Smooth muscle cell (in vitro differentiated cells): ENCODE results near the gene PLSCR1. TPM values are rescaled to one million over a fixed set of nuclear protein-coding genes. Genes with fewer than 3 reads are reported as not detected.

Experiments used
- DNase-seq: peaks from one replicate; lab custom pipeline; 2025; ENCODE audit not compliant: unreplicated experiment; lab: John Stamatoyannopoulos, UW
- H2AFZ ChIP-seq: fragments of 200-600 bp; sonication (generic); 2 replicates; pipeline ENCODE4 v1.6.0; 2016; ENCODE audit warnings: antibody characterized with exemption, low read depth, mild to moderate bottlenecking
- H3F3A ChIP-seq: fragments of 200-600 bp; sonication (generic); 2 replicates; pipeline ENCODE4 v1.6.0; 2017; ENCODE audit warnings: antibody characterized with exemption, low read depth
- H3K27ac ChIP-seq: fragments of 200-600 bp; sonication (generic); 2 replicates; pipeline ENCODE4 v1.5.1; 2016; ENCODE audit warnings: low read depth, mild to moderate bottlenecking
- H3K27me3 ChIP-seq: fragments of 200-600 bp; sonication (generic); 2 replicates; pipeline ENCODE4 v1.6.1; 2016; ENCODE audit warnings: low read depth, mild to moderate bottlenecking
- H3K36me3 ChIP-seq: fragments of 200-600 bp; sonication (generic); 2 replicates; pipeline ENCODE4 v1.5.1; 2016; ENCODE audit warnings: low read depth
- H3K4me1 ChIP-seq: fragments of 200-600 bp; sonication (generic); 2 replicates; pipeline ENCODE4 v1.5.1; 2016; ENCODE audit warnings: low read depth
- H3K4me2 ChIP-seq: fragments of 200-600 bp; sonication (generic); 2 replicates; pipeline ENCODE4 v1.6.0; 2016; ENCODE audit warnings: mild to moderate bottlenecking
- H3K4me3 ChIP-seq: fragments of 200-600 bp; sonication (generic); 2 replicates; pipeline ENCODE4 v1.5.1; 2016; ENCODE audit warnings: mild to moderate bottlenecking
- H3K79me2 ChIP-seq: fragments of 200-600 bp; sonication (generic); 2 replicates; pipeline ENCODE4 v1.6.0; 2016; ENCODE audit warnings: low read depth, mild to moderate bottlenecking
- H3K9ac ChIP-seq: fragments of 200-600 bp; sonication (generic); 2 replicates; pipeline ENCODE4 v1.6.0; 2016; ENCODE audit warnings: low read depth
- H3K9me3 ChIP-seq: fragments of 200-600 bp; sonication (generic); replicated peaks from 2 replicates; pipeline ENCODE4 v1.5.1; 2016; ENCODE audit warnings: low read depth
- H4K20me1 ChIP-seq: fragments of 200-600 bp; sonication (generic); 2 replicates; pipeline ENCODE4 v1.6.0; 2016; ENCODE audit warnings: low read depth
- WGBS: methylation state at CpG from one replicate; pipeline ENCODE4 v1.1.7; 2016; ENCODE audit warnings: low lambda C conversion rate; 5-methylcytosine and 5-hydroxymethylcytosine counted together
- polyA plus RNA-seq: library from polyadenylated mRNA; unstranded; fragments of >200 nt; fragmentation: Nextera tagmentation; extraction: Ambion mirVana; gene quantifications from 2 replicates; pipeline ENCODE4 v1.2.1, GENCODE V29; 2016
- total RNA-seq: library from RNA; depleted of rRNA; stranded (reverse); fragments of >200 nt; gene quantifications from 2 replicates; pipeline ENCODE4 v1.2.3, GENCODE V29; 2014
- TF ChIP-seq, protein P1 (sequence below): fragments of 200-600 bp; sonication (generic); IDR thresholded peaks from 2 replicates; pipeline ENCODE4 v1.5.1; 2017; ENCODE audit warnings: borderline replicate concordance, mild to moderate bottlenecking, antibody characterized with exemption; ENCODE audit not compliant: insufficient read depth, poor library complexity, severe bottlenecking

The PLSCR1 gene
- total and polyA plus RNA-seq, 2 experiments from 2014 or later = 21.6 to 36.7 TPM

- H3K27me3 ChIP-seq = no peaks in the 10 kb centered on the region
- H3K4me2 ChIP-seq = no peak overlapping the region
- peaks cover 57% of the 10 kb centered on the region for H3K79me2 ChIP-seq
- no peak for DNase-seq
- WGBS = 79% methylated on average over 1 of the region's 1 CpG
- TF ChIP-seq, protein P1, sequence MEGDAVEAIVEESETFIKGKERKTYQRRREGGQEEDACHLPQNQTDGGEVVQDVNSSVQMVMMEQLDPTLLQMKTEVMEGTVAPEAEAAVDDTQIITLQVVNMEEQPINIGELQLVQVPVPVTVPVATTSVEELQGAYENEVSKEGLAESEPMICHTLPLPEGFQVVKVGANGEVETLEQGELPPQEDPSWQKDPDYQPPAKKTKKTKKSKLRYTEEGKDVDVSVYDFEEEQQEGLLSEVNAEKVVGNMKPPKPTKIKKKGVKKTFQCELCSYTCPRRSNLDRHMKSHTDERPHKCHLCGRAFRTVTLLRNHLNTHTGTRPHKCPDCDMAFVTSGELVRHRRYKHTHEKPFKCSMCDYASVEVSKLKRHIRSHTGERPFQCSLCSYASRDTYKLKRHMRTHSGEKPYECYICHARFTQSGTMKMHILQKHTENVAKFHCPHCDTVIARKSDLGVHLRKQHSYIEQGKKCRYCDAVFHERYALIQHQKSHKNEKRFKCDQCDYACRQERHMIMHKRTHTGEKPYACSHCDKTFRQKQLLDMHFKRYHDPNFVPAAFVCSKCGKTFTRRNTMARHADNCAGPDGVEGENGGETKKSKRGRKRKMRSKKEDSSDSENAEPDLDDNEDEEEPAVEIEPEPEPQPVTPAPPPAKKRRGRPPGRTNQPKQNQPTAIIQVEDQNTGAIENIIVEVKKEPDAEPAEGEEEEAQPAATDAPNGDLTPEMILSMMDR = no peak
- no peaks in the 10 kb centered on the region for H3K36me3 ChIP-seq
- no peaks in the 10 kb centered on the region for H4K20me1 ChIP-seq
- H3K4me3 ChIP-seq = no peak overlapping the region
- no peaks in the 10 kb centered on the region for H3K9me3 ChIP-seq
- no peak overlapping the region for H3K9ac ChIP-seq
- H3K27ac ChIP-seq = peak overlapping the region; percentile 14
- peaks cover 9% of the 10 kb centered on the region for H3K4me1 ChIP-seq
- H2AFZ ChIP-seq = no peak overlapping the region
- H3F3A ChIP-seq = peaks cover 3% of the 10 kb centered on the region
These were observed 4.2 kb downstream of the PLSCR1 start for GRCh38 chr3:146540236-146540635.

DNA sequence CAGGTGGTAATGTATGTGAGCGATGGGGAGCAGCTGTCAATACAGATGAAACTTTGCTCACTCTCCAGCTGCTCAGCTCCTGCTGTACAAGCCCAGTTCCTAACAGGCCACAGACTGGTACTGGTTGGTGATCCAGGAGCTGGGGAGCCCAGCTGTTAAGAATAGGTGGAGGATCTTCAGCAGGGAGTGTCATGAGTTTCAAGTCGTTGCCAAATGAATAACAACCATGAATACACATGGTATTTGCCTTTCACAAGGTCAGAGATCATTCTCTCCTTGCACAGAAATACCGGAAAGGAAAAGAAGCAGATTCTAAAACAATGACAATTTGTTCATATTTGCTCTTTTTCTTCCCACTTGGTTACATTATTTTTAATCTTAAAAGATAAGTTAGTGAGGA is 5.1 kb downstream of the PLSCR1 start:
- no peak overlapping the region for H3K4me2 ChIP-seq
- no peaks in the 10 kb centered on the region for H3K36me3 ChIP-seq
- no peak for DNase-seq
- H4K20me1 ChIP-seq = no peaks in the 10 kb centered on the region
- peaks cover 62% of the 10 kb centered on the region for H3K79me2 ChIP-seq
- no peak overlapping the region for H3K9ac ChIP-seq
- no peak overlapping the region for H3K27ac ChIP-seq
- H3F3A ChIP-seq = peaks cover 3% of the 10 kb centered on the region
- WGBS = 95% methylated on average over 3 of the region's 3 CpGs
- H3K27me3 ChIP-seq = no peaks in the 10 kb centered on the region
- H3K4me1 ChIP-seq = peaks cover 9% of the 10 kb centered on the region
- TF ChIP-seq, protein P1 = no peak
- no peak overlapping the region for H3K4me3 ChIP-seq
- H2AFZ ChIP-seq = no peak overlapping the region
- H3K9me3 ChIP-seq = no peaks in the 10 kb centered on the region

GRCh38 chr3:146537603-146538002 is 6.8 kb downstream of the PLSCR1 start:
- Histone ChIP-seq H3K27ac (no peak overlapping the region), H3K79me2 (peaks cover 47% of the 10 kb centered on the region), H3K36me3 (no peaks in the 10 kb centered on the region), H3K4me2 (no peak overlapping the region), H3F3A (peaks cover 3% of the 10 kb centered on the region), H3K4me3 (no peak overlapping the region), H3K9me3 (no peaks in the 10 kb centered on the region), H4K20me1 (no peaks in the 10 kb centered on the region), H3K27me3 (no peaks in the 10 kb centered on the region), H3K9ac (no peak overlapping the region), H2AFZ (no peak overlapping the region), H3K4me1 (peaks cover 4% of the 10 kb centered on the region)
- DNase-seq = no peak
- TF ChIP-seq, protein P1 = no peak
- 42% methylated on average over 3 of the region's 3 CpGs for WGBS

- no peak overlapping the region for H3K4me3 ChIP-seq
- H3K9ac ChIP-seq = no peak overlapping the region
- H3K4me2 ChIP-seq = no peak overlapping the region
- no peaks in the 10 kb centered on the region for H3K36me3 ChIP-seq
- TF ChIP-seq, protein P1 = no peak
- H3F3A ChIP-seq = peaks cover 3% of the 10 kb centered on the region
- no peaks in the 10 kb centered on the region for H3K9me3 ChIP-seq
- H3K79me2 ChIP-seq = peaks cover 43% of the 10 kb centered on the region
- H4K20me1 ChIP-seq = no peaks in the 10 kb centered on the region
- H3K27me3 ChIP-seq = no peaks in the 10 kb centered on the region
- peak overlapping the region; percentile 12 for H3K27ac ChIP-seq
- H2AFZ ChIP-seq = no peak overlapping the region
- DNase-seq = no peak
- H3K4me1 ChIP-seq = peaks cover 4% of the 10 kb centered on the region
These were observed 7.7 kb downstream of the PLSCR1 start for GRCh38 chr3:146536681-146537080.
